OCI-LY1 (cell line): Measurements from ENCODE around the gene DACH1.

Experiments
- H2AFZ ChIP-seq: fragments of 200-600 bp; sonication (generic), shearing (Covaris generic); 2 replicates; pipeline ENCODE4 v1.6.0; 2014; ENCODE audit warnings: antibody characterized with exemption, mild to moderate bottlenecking, low read length
- H3F3A ChIP-seq: fragments of 200-600 bp; sonication (generic), shearing (Covaris generic); 2 replicates; pipeline ENCODE4 v1.6.0; 2014; ENCODE audit warnings: mild to moderate bottlenecking, antibody characterized with exemption, low read length, moderate library complexity; ENCODE audit not compliant: insufficient read depth
- H3K27ac ChIP-seq: fragments of 200-600 bp; sonication (generic); 2 replicates; pipeline ENCODE4 v1.5.1; 2014; ENCODE audit warnings: low read length, mixed run types, mild to moderate bottlenecking, low read depth; ENCODE audit not compliant: poor library complexity, severe bottlenecking
- H3K27me3 ChIP-seq: fragments of 200-600 bp; sonication (generic); 2 replicates; pipeline ENCODE4 v1.6.0; 2014; ENCODE audit warnings: antibody characterized with exemption, mild to moderate bottlenecking, low read length, moderate library complexity; ENCODE audit not compliant: insufficient read depth
- H3K36me3 ChIP-seq: fragments of 200-600 bp; sonication (generic); 2 replicates; pipeline ENCODE4 v1.6.1; 2014; ENCODE audit warnings: mild to moderate bottlenecking, antibody characterized with exemption, low read length, moderate library complexity, mixed read lengths; ENCODE audit not compliant: insufficient read depth
- H3K4me1 ChIP-seq: fragments of 200-600 bp; sonication (generic); 2 replicates; pipeline ENCODE4 v1.5.1; 2014; ENCODE audit warnings: mild to moderate bottlenecking, low read length, moderate library complexity; ENCODE audit not compliant: insufficient read depth, severe bottlenecking
- H3K4me2 ChIP-seq: fragments of 200-600 bp; sonication (generic), shearing (Covaris generic); 2 replicates; pipeline ENCODE4 v1.6.1; 2014; ENCODE audit warnings: low read length
- H3K4me3 ChIP-seq: fragments of 200-600 bp; sonication (generic); 2 replicates; pipeline ENCODE4 v1.5.1; 2014; ENCODE audit warnings: low read length, low read depth, mild to moderate bottlenecking, mixed read lengths; ENCODE audit not compliant: poor library complexity, severe bottlenecking
- H3K79me2 ChIP-seq: fragments of 200-600 bp; shearing (Covaris generic); 2 replicates; pipeline ENCODE4 v1.6.1; 2016; ENCODE audit warnings: mixed run types, low read length, mixed read lengths; ENCODE audit not compliant: insufficient read depth
- H3K9ac ChIP-seq: fragments of 200-600 bp; sonication (generic), shearing (Covaris generic); 2 replicates; pipeline ENCODE4 v1.6.1; 2014; ENCODE audit warnings: mild to moderate bottlenecking, low read length, mixed read lengths
- H3K9me2 ChIP-seq: fragments of 200-600 bp; sonication (generic), shearing (Covaris generic); 2 replicates; pipeline ENCODE4 v1.6.1; 2014; ENCODE audit warnings: low read depth, mild to moderate bottlenecking, low read length, mixed read lengths
- H3K9me3 ChIP-seq: fragments of 200-600 bp; shearing (Covaris generic); 2 replicates; pipeline ENCODE4 v1.6.1; 2014; ENCODE audit warnings: low read length, mixed read lengths
- H4K20me1 ChIP-seq: fragments of 200-600 bp; sonication (generic), shearing (Covaris generic); 2 replicates; pipeline ENCODE4 v1.6.0; 2016; ENCODE audit warnings: mild to moderate bottlenecking, low read length; ENCODE audit not compliant: insufficient read depth
- EZH2 ChIP-seq: fragments of 200-600 bp; sonication (generic), shearing (Covaris generic); IDR thresholded peaks from 2 replicates; pipeline ENCODE4 v1.8.0; 2017; ENCODE audit warnings: borderline replicate concordance, mixed run types, mild to moderate bottlenecking, antibody characterized with exemption, low read length, moderate library complexity, mixed read lengths
- TF ChIP-seq, protein P1 (sequence below): fragments of 200-600 bp; sonication (generic), shearing (Covaris generic); IDR thresholded peaks from 2 replicates; pipeline ENCODE4 v1.5.1; 2017; ENCODE audit warnings: mild to moderate bottlenecking, antibody characterized with exemption, low read length, moderate library complexity, mixed read lengths

Gene DACH1

DNA sequence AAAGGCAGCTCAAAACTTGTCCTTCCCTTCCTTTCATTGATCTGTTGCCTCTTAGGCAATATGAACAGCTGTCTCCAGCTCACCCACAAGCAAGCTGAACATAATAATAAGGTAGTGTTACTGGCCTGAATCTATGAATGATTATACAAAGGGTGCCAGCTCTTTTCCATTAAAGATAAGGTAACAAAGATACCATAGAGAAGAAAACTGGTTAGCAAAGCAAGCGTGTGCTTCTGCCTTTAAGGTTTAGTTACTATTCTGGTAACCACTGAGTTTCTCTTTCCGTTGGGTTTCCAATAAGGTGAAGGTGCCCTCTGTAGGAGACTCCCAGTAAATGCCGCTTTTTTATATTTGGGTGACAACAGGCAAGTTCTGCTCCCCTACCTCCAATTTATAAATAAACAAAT is 12.1 kb upstream of the DACH1 start:
- no peaks in the 10 kb centered on the region for H3K9me3 ChIP-seq
- no peak overlapping the region for H3K4me3 ChIP-seq
- TF ChIP-seq EZH2, result no peak
- TF ChIP-seq, protein P1, sequence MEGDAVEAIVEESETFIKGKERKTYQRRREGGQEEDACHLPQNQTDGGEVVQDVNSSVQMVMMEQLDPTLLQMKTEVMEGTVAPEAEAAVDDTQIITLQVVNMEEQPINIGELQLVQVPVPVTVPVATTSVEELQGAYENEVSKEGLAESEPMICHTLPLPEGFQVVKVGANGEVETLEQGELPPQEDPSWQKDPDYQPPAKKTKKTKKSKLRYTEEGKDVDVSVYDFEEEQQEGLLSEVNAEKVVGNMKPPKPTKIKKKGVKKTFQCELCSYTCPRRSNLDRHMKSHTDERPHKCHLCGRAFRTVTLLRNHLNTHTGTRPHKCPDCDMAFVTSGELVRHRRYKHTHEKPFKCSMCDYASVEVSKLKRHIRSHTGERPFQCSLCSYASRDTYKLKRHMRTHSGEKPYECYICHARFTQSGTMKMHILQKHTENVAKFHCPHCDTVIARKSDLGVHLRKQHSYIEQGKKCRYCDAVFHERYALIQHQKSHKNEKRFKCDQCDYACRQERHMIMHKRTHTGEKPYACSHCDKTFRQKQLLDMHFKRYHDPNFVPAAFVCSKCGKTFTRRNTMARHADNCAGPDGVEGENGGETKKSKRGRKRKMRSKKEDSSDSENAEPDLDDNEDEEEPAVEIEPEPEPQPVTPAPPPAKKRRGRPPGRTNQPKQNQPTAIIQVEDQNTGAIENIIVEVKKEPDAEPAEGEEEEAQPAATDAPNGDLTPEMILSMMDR, result peak; percentile 59; the same call in 1 of the 2 replicates
- H3K27me3 ChIP-seq, result no peaks in the 10 kb centered on the region
- H3F3A ChIP-seq, result no peaks in the 10 kb centered on the region
- H4K20me1 ChIP-seq, result no peaks in the 10 kb centered on the region
- no peaks in the 10 kb centered on the region for H3K36me3 ChIP-seq
- no peaks in the 10 kb centered on the region for H3K9me2 ChIP-seq
- no peaks in the 10 kb centered on the region for H3K79me2 ChIP-seq
- H2AFZ ChIP-seq, result no peak overlapping the region
- H3K9ac ChIP-seq, result no peak overlapping the region
- no peaks in the 10 kb centered on the region for H3K4me1 ChIP-seq
- H3K4me2 ChIP-seq, result no peak overlapping the region
- no peak overlapping the region for H3K27ac ChIP-seq

DNA sequence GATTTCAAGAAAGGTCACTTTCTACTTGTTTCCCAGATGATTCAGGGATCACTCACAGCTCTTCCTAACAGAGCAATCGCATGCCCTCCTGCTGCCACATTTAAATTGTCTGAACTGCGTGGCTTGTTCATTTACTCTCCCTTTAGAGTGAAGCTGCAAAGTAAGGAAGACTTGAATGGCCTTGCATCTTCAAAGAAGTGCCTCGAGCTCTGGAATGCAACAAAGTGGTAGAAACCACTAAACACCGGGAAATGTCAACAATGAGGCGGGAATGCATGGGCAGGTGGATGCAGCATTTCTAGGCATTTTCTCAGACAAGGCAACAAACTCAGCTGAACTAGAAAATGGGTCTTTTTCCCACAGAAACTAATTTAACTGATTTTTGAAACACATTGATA is 10.3 kb upstream of the DACH1 start:
- H3K9ac ChIP-seq, result no peak overlapping the region

DNA sequence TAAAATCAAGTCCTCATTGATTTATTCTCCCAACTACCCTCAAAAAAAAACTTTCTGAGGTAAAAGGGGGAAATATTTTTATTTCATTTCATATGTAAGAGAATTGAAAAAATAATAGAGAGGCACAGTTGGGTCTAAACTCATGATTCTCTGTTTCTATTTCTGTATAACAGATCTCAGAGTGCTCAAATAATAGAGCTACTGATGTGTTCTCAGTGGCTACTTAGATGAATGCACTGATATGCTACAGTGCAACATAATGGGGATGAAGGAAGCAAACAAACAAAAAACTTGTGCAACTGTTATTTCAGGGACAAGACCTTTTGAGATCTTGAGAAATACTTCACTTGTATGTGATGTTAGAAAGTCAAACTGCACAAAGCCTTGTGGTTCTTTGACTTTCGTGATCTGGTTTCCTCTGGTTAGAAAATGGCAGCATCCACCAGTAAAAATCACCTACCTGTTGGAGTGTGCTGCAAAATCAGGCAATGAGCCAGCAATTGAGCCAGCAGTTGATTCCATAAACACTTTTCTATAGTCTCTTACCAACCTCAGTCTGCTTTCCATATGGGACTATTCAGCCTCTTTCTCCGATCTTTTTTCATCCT is 9.7 kb upstream of the DACH1 start:
- TF ChIP-seq, protein P1, result no peak
- TF ChIP-seq EZH2, result no peak
- H3K79me2 ChIP-seq, result no peaks in the 10 kb centered on the region
- no peak overlapping the region for H3K4me2 ChIP-seq
- H3F3A ChIP-seq, result no peaks in the 10 kb centered on the region
- H3K4me1 ChIP-seq, result no peaks in the 10 kb centered on the region
- H3K4me3 ChIP-seq, result no peak overlapping the region
- H3K27ac ChIP-seq, result no peak overlapping the region
- H2AFZ ChIP-seq, result no peak overlapping the region
- no peaks in the 10 kb centered on the region for H3K27me3 ChIP-seq
- no peaks in the 10 kb centered on the region for H3K9me2 ChIP-seq
- H4K20me1 ChIP-seq, result no peaks in the 10 kb centered on the region
- no peaks in the 10 kb centered on the region for H3K36me3 ChIP-seq
- H3K9ac ChIP-seq, result no peak overlapping the region
- no peaks in the 10 kb centered on the region for H3K9me3 ChIP-seq

More for the DNA sequence above, 10.3 kb upstream of the DACH1 start:
- Histone ChIP-seq H2AFZ (no peak overlapping the region), H3K9me3 (no peaks in the 10 kb centered on the region), H3K36me3 (no peaks in the 10 kb centered on the region), H3K27me3 (no peaks in the 10 kb centered on the region), H3K79me2 (no peaks in the 10 kb centered on the region), H3F3A (no peaks in the 10 kb centered on the region), H3K4me1 (no peaks in the 10 kb centered on the region), H3K27ac (no peak overlapping the region), H3K4me2 (no peak overlapping the region), H3K9me2 (no peaks in the 10 kb centered on the region), H3K4me3 (no peak overlapping the region), H4K20me1 (no peaks in the 10 kb centered on the region)
- TF ChIP-seq, protein P1, result no peak
- no peak for TF ChIP-seq EZH2
